ENCODE data around the gene DOLPP1. TPM values are rescaled to one million over a fixed set of nuclear protein-coding genes. Genes with fewer than 3 reads are reported as not detected.

Gene DOLPP1
- total and polyA plus RNA-seq, 12 donors: 3.1 to 8.1 (median 5.0) TPM

GRCh38 chr9:129038109-129038852 is 42.6 kb upstream of the DOLPP1 start:
- Histone ChIP-seq H3K27ac (peak overlapping the region in 9 of 10 donors; percentile 75 to 91 (median 86)), H3K9me3 (no peaks in the 10 kb centered on the region), H3K4me3 (peak overlapping the region in 8 of 10 donors; percentile 8 to 99 (median 94)), H3K27me3 (no peaks in the 10 kb centered on the region), H3K4me1 (peaks cover 8 to 34% (median 23%) of the 10 kb centered on the region in 9 donors), H3K36me3 (peaks cover 0 to 34% (median 21%) of the 10 kb centered on the region in 9 donors)
- ATAC-seq (peak in 6 of 8 donors; percentile 0 to 37 (median 8)), DNase-seq (peak; percentile 65 to 66)
- WGBS, 2 donors: 35 to 51% methylated on average over 8 of the region's 8 CpGs
- no peak for TF ChIP-seq CTCF (IDR thresholded peaks at IDR 0.05)
- intact Hi-C loops (cut with DNase I): no loop called here

- H3K4me3 ChIP-seq: no peak overlapping the region
- H3K27me3 ChIP-seq: no peaks in the 10 kb centered on the region
- DNase-seq: no peak
- no peak for TF ChIP-seq CTCF (IDR thresholded peaks at IDR 0.05)
- H3K36me3 ChIP-seq: peaks cover 0 to 53% (median 30%) of the 10 kb centered on the region in 9 donors
- H3K4me1 ChIP-seq: peaks cover 8 to 34% (median 23%) of the 10 kb centered on the region in 9 donors
- no peak overlapping the region for H3K27ac ChIP-seq
- no peaks in the 10 kb centered on the region for H3K9me3 ChIP-seq
- 85 to 87% methylated on average over 12 of the region's 12 CpGs for WGBS, 2 donors
- ATAC-seq: no peak
- intact Hi-C loops (cut with DNase I): no loop called here
These were observed 40.7 kb upstream of the DOLPP1 start for GRCh38 chr9:129040113-129040643.

GRCh38 chr9:129042016-129042415 is 38.9 kb upstream of the DOLPP1 start:
- H3K27me3 ChIP-seq: no peaks in the 10 kb centered on the region
- peaks cover 8 to 29% (median 19%) of the 10 kb centered on the region in 9 donors for H3K4me1 ChIP-seq
- WGBS, 2 donors: 89 to 94% methylated on average over 16 of the region's 16 CpGs
- DNase-seq: no peak
- no peak for TF ChIP-seq CTCF (IDR thresholded peaks at IDR 0.05)
- no peak overlapping the region for H3K27ac ChIP-seq
- no peak overlapping the region for H3K4me3 ChIP-seq
- H3K9me3 ChIP-seq: no peaks in the 10 kb centered on the region
- ATAC-seq: no peak
- peaks cover 0 to 72% (median 32%) of the 10 kb centered on the region in 9 donors for H3K36me3 ChIP-seq
- intact Hi-C loops (cut with DNase I): no loop called here

GRCh38 chr9:129052592-129052991 is 28.3 kb upstream of the DOLPP1 start:
- DNase-seq (peak; percentile 70 to 84), ATAC-seq (peak; percentile 29 to 93 (median 80))
- no peaks in the 10 kb centered on the region for H3K9me3 ChIP-seq
- 52 to 69% methylated on average over 8 of the region's 8 CpGs for WGBS, 2 donors
- H3K4me1 ChIP-seq: peaks cover 0 to 3% (median 0%) of the 10 kb centered on the region in 9 donors
- TF ChIP-seq CTCF (IDR thresholded peaks at IDR 0.05): no peak
- intact Hi-C loops (cut with DNase I): no loop called here
- H3K36me3 ChIP-seq: peaks cover 0 to 100% (median 42%) of the 10 kb centered on the region in 9 donors
- no peak overlapping the region for H3K4me3 ChIP-seq
- no peaks in the 10 kb centered on the region for H3K27me3 ChIP-seq
- H3K27ac ChIP-seq: peak overlapping the region in 2 of 10 donors; percentile 27 to 52
